SKM-1 treated with dmso at 0.1 percent for 144 hours (cell line): ENCODE measurements around the gene EML3.
"Not testable (repeated sequence)": the region's sequence is repeated elsewhere in the genome, so short reads cannot be mapped to it uniquely, and the experiment has no call there.

Experiments
- DNase-seq: peaks from one replicate; lab custom pipeline; 2025; ENCODE audit not compliant: unreplicated experiment; lab: John Stamatoyannopoulos, UW

The EML3 gene

DNA sequence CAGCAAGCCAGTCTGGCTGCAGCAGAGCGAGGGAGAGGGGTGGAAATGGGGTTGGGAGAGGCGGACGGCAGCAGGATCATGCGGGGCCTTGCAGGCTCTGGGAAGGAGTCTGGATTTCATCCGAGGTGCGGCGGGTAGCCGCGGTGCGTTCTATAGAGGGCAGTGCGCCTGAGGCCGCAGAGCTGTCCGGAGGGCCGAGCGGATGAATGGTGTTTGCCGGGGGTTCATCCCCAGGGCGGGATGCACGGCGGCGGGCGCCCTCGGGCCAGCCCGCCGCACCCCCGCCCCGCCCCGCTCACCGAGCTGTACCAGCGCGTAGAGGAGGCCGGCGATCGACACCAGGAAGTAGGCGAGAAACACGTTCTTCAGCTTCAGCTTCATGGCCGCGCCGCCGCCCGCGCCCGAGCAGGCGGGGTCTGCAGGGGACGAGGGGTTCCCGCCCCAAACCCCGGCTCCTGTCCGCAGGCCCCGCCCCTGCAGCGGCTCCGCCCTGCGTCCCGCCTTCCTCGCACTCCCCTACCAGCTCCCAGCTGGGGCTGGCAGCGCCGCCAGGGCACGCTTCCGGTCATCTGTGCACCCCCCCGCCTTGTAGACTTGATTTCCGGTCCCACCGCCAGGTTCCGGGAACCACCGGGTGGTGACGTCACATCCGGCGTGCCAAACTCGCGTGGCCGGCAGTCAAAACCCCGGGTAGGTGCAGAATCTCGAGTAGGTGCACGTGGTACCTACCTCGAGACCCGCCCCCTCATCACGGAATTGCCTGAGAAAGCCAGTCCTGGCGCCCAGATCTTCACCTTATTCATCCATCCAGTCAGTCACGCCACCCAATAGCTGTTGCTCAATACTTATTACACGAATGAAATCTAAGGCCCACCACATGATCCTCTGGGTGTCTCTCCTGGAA, 9.2 kb upstream of the EML3 start, which contains the start of gene B3GAT3:
B3GAT3 (minus strand) TSS at position 420 of the 904 bp plus-strand sequence; CDS start at position 381, 39 bp downstream.
- DNase-seq: peak; percentile 96

GRCh38 chr11:62621027-62621566, 8.5 kb upstream of the EML3 start:
- DNase-seq: no peak

DNA sequence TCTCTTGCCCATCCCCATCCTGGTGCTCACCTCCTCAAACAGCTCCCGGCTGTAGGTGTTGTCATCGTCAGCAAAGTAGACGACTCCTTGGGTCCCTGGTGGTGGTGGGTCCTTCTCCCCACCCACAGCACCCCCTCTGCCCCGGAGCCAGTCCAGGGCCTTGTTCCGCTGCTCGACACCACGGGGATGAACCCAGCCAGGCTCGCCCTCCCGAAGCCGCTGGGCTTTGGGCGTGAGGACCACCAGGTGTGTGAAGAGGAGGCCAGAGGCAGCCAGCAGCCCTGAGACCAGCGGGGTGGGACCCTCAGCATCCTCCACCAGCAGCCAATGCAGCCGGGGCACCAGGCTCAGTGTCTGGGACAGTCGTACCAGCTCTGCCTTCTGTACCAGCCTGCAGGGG, 4.4 kb upstream of the EML3 start:
- DNase-seq: not testable (repeated sequence)

GRCh38 chr11:62615521-62615920, 2.9 kb upstream of the EML3 start:
- no peak for DNase-seq

DNA sequence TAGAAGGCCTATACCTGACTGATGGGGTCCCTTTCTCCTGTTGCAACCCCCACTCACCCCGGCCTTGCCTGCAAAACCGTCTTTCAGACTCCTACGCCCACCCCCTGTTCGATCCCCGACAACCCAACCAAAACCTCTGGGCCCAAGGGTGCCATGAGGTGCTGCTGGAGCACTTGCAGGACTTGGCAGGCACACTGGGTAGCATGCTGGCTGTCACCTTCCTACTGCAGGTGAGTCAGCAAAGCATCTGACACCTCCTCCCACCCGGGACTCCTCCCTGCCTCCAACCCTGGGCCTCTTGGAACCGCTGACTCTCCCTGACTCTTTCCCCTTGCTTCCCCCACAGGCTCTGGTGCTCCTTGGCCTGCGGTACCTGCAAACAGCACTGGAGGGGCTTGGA, 1.7 kb upstream of the EML3 start:
- no peak for DNase-seq

DNA sequence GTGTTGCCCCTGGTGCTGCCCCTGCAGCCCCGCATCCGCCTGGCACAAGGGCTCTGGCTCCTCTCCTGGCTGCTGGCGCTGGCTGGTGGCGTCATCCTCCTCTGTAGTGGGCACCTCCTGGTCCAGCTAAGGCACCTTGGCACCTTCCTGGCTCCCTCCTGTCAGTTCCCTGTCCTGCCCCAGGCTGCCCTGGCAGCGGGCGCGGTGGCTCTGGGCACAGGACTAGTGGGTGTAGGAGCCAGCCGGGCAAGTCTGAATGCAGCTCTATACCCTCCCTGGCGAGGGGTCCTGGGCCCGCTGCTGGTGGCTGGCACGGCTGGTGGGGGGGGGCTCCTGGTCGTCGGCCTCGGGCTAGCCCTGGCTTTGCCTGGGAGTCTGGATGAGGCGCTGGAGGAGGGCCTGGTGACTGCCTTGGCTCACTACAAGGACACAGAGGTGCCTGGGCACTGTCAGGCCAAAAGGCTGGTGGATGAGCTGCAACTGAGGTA, 760 bp upstream of the EML3 start:
- no peak for DNase-seq

- DNase-seq: peak; percentile 55
These were observed 740 bp downstream of the EML3 start for GRCh38 chr11:62611705-62612365.

- DNase-seq: no peak
These were observed 1.5 kb downstream of the EML3 start for GRCh38 chr11:62610814-62611704.

DNA sequence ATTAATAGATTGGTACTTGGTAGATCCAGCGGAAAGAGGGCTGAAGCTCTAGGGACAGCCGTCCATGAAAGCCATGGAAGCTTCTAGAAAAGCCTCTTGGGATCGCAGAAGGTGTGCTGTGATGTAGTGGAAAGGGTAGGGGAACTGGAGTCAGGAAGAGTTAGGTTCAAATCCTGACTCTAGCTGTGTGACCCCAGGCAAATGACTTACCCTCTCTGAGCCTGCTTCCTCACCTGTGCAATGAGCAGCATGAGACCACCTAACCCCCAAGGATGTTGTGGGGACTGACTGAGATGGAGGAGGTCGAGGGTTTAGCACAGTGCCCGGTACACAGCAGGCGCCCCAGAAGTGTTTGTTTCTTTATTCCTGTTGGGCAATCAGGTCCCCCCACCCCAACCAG, 2.2 kb downstream of the EML3 start:
- no peak for DNase-seq

DNA sequence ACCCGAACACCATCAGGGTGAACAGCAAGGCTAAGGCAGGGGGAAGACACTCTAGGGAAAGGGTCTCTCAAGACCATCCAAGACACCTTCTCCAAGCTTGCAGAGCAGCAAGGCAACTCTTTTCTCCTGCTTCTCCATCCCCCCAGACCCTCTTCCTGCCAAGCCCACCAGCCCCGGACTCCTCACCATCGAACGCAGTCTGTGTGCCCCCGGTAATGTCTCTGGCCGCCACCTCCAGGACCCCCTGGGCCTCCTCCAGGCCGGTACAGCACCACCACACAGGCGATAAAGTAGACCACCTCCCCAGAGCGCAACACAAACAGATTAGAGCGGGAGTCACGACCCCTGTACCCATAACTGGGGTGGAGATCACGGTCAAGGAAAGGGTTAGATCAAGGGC, 3.8 kb downstream of the EML3 start:
- DNase-seq: no peak

GRCh38 chr11:62607714-62608113, 4.9 kb downstream of the EML3 start:
- no peak for DNase-seq

- DNase-seq: no peak
These were observed 6.7 kb downstream of the EML3 start for GRCh38 chr11:62605902-62606301.

- no peak for DNase-seq
These were observed 7.1 kb downstream of the EML3 start for GRCh38 chr11:62605467-62605866.

GRCh38 chr11:62604460-62605120, 8.0 kb downstream of the EML3 start:
- DNase-seq: no peak

DNA sequence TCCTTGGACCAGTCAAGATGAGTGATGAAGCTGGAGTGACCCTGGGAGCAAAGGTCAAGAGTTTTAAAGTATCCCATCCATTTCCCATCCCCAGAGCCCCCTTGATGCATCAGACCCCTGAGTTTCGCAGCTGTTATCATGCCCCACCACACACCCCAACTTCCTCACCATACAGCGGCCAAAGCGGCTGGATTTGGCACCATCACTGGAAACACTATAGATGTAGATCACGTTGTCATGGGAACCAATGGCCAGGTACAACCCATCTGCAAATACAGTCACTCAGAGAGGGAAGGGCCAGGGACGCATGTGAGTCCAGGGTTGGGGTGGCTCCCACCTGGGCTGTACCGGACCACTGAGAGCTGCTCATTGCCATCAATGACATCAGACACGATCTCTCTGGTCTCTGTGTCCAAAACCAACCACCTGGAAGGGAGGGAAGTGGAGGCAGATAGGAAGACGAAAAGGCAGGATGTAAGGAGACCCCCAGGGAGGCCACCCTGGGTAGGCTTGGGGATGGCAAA, 8.7 kb downstream of the EML3 start:
- no peak for DNase-seq

GRCh38 chr11:62603072-62603408, 9.5 kb downstream of the EML3 start:
- no peak for DNase-seq

- no peak for DNase-seq
These were observed 10.2 kb downstream of the EML3 start for GRCh38 chr11:62602141-62603071.

DNA sequence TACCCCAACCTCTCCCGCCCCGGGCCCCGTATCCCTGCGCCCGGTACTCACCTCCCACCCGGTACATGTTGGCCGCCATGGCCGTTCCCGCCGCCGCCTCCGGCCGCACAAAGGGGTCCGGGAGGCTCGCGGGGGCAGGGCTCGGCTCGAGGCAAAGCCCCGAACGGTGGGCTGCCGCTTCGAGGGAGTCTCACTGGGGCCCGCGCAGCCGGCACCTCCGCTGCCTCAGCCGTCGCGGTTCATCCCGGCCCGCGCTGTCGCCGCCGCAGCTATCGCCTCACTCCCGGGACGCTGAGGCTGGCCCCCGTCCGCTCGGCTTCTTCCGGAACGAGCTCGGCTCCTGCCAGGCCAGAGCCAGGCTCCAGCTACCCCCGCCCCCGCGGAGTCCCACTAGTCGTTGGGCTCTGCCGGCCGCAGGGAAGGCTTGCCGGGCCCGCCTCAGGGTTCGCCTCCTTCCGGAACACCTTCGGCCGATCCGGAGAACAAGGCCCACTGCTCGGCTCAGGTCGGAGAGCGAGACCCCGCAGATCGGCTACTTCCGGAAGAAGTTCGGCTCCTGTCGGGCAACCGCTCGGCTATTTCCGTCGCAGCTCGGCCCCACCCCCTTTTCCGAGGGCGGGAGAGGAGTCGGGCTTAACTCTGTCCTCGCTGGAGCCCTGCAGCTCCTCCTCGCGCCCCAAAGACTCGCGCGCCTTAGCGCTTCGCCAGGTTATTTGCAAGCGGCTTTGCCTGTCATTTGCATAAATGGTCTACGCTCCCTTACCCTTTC, 11.0 kb downstream of the EML3 start, which contains the start of gene MTA2:
MTA2 (minus strand) TSS at position 494 of the 769 bp plus-strand sequence; CDS start at position 79, 415 bp downstream.
- peak; percentile 98 for DNase-seq

DNA sequence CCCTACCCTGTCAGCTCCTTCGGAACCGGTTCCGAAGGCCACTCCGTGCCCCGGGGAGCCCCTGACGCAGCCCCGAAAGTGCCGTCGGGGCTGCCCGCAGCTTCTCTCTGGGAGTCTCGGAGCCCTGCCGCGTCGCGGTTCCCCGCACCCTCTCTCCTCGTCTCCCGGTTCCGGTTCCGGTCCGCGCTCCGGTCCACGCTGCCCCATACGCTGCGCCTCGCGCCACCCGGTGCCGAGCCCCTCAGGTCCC, 11.5 kb downstream of the EML3 start:
- DNase-seq: no peak
